ENCODE measurements around the gene GPR62. TPM values are rescaled to one million over a fixed set of nuclear protein-coding genes. Genes with fewer than 3 reads are reported as not detected.

GPR62 gene
- total RNA-seq, 1 donor from 2014 or later: not detected

GRCh38 chr3:51974963-51975851 lies 20.0 kb downstream of the GPR62 start, which contains the start of gene ABHD14A:
ABHD14A (plus strand) TSS chr3:51975064; CDS start chr3:51975136, 72 bp downstream.
- Mint-ChIP-seq H3K9me3 (no peaks in the 10 kb centered on the region), H3K4me1 (ENCODE audit: low read depth) (peaks cover 24% of the 10 kb centered on the region), H3K27ac (peak within 1 kb of the TSS; percentile 90), H3K27me3 (ENCODE audit: insufficient read depth) (no peaks in the 10 kb centered on the region), H3K4me3 (peak within 1 kb of the TSS; percentile 87), H3K36me3 (ENCODE audit: low read depth) (peaks cover 2% of the 10 kb centered on the region)
- intact Hi-C loops (cut with micrococcal nuclease): loop anchor here (1.0 to 10.0 kb wide), 6 partner anchors 8 to 580 kb away; partner anchors contain the start of genes ACY1, DUSP7, NT5DC2 and PARP3
- DNase-seq (ENCODE audit: low spot score): peak; percentile 72

DNA sequence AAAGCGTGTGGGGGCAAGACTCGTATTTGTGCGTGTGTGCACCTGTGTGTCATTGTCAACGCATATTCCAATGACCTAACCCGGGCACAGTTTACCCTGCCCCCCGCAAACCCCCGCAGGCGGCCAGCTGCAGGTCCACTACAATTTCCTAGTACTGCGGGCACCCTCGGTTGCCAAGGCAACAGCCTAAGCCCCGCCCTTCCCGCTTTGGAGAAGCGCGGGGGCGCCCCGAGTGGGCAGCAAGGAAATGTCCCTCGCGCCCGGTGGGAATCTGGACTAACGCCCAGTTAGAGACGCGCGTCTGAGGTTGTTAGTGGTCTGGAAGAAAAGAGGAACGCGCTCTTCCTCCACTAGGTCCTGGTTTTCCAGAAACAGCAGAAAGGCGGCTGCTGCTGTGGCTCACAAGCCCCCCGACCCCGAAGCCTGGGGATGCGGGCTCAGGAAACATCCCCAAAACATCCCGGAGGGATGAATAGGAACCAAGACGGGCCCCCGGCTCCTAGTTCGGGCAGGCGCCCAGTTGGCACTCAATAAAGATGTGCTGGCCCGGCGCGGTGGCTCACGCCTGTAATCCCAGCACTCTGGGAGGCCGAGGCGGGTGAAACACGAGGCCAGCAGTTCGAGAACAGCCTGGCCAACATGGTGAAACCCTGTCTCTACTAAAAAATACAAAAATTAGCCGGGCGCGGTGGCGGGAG lies 20.8 kb downstream of the GPR62 start:
- H3K27ac Mint-ChIP-seq: no peak overlapping the region
- peak overlapping the region; percentile 87 for H3K4me3 Mint-ChIP-seq
- intact Hi-C loops (cut with micrococcal nuclease): loop anchor here (1.0 to 10.0 kb wide), 4 partner anchors 7 to 581 kb away; partner anchors contain the start of genes ACY1, DUSP7, NT5DC2 and RBM15B
- H3K9me3 Mint-ChIP-seq: no peaks in the 10 kb centered on the region
- DNase-seq (ENCODE audit: low spot score): no peak
- no peaks in the 10 kb centered on the region for H3K27me3 Mint-ChIP-seq (ENCODE audit: insufficient read depth)
- H3K36me3 Mint-ChIP-seq (ENCODE audit: low read depth): no peaks in the 10 kb centered on the region
- H3K4me1 Mint-ChIP-seq (ENCODE audit: low read depth): peaks cover 26% of the 10 kb centered on the region

- Mint-ChIP-seq H3K27ac (peak overlapping the region; percentile 3), H3K4me1 (ENCODE audit: low read depth) (peaks cover 36% of the 10 kb centered on the region), H3K36me3 (ENCODE audit: low read depth) (peaks cover 6% of the 10 kb centered on the region), H3K27me3 (ENCODE audit: insufficient read depth) (no peaks in the 10 kb centered on the region), H3K4me3 (peak overlapping the region; percentile 43), H3K9me3 (no peaks in the 10 kb centered on the region)
- intact Hi-C loops (cut with micrococcal nuclease): loop anchor here (10.0 kb wide), 2 partner anchors 557 to 583 kb away; partner anchors contain the start of genes NT5DC2, RBM15B and UQCC5
- no peak for DNase-seq (ENCODE audit: low spot score)
These were observed 22.4 kb downstream of the GPR62 start for GRCh38 chr3:51977446-51978142.

- Mint-ChIP-seq H3K9me3 (no peaks in the 10 kb centered on the region), H3K27ac (no peak overlapping the region), H3K36me3 (ENCODE audit: low read depth) (peaks cover 6% of the 10 kb centered on the region), H3K27me3 (ENCODE audit: insufficient read depth) (no peaks in the 10 kb centered on the region), H3K4me3 (no peak overlapping the region), H3K4me1 (ENCODE audit: low read depth) (peaks cover 39% of the 10 kb centered on the region)
- no peak for DNase-seq (ENCODE audit: low spot score)
- intact Hi-C loops (cut with micrococcal nuclease): loop anchor here (10.0 kb wide), 2 partner anchors 557 to 583 kb away; partner anchors contain the start of genes NT5DC2, RBM15B and UQCC5
These were observed 22.9 kb downstream of the GPR62 start for GRCh38 chr3:51978143-51978502.

GRCh38 chr3:51980253-51980652 lies 25.1 kb downstream of the GPR62 start:
- no peak overlapping the region for H3K4me3 Mint-ChIP-seq
- peaks cover 6% of the 10 kb centered on the region for H3K36me3 Mint-ChIP-seq (ENCODE audit: low read depth)
- H3K27ac Mint-ChIP-seq: no peak overlapping the region
- no peaks in the 10 kb centered on the region for H3K27me3 Mint-ChIP-seq (ENCODE audit: insufficient read depth)
- intact Hi-C loops (cut with micrococcal nuclease): loop anchor here (5.0 to 10.0 kb wide), 2 partner anchors 307 to 705 kb away; partner anchors contain the start of genes GLYCTK, GNL3 and PBRM1
- no peaks in the 10 kb centered on the region for H3K9me3 Mint-ChIP-seq
- no peak for DNase-seq (ENCODE audit: low spot score)
- peaks cover 42% of the 10 kb centered on the region for H3K4me1 Mint-ChIP-seq (ENCODE audit: low read depth)

DNA sequence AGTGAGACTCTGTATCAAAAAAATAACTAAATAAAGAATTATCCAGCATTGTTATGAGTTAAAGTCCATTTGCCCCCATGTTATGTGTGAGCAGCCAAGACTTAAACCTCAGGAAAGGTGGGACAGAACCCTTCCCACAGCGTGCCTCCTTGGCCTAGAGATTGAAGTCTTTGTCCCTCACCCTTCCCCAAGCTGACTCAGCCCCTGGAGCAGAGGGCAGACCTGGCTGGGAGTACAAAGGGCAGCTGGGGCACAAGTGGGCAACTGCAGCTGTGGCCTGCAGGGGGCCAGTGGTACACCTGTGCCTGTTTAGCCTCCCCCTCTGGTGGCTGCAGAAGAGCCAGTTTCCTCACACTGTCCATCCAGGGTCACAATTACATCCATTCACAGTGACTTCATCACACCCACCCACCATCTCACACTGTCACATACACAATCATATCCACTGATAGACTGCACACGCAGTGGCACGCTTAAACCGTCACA lies 27.2 kb downstream of the GPR62 start:
- H3K27ac Mint-ChIP-seq: peak overlapping the region; percentile 95
- H3K36me3 Mint-ChIP-seq (ENCODE audit: low read depth): peaks cover 6% of the 10 kb centered on the region
- H3K27me3 Mint-ChIP-seq (ENCODE audit: insufficient read depth): no peaks in the 10 kb centered on the region
- H3K4me1 Mint-ChIP-seq (ENCODE audit: low read depth): peaks cover 32% of the 10 kb centered on the region
- no peaks in the 10 kb centered on the region for H3K9me3 Mint-ChIP-seq
- no peak for DNase-seq (ENCODE audit: low spot score)
- peak overlapping the region; percentile 97 for H3K4me3 Mint-ChIP-seq
- intact Hi-C loops (cut with micrococcal nuclease): loop anchor here (5.0 to 10.0 kb wide), 2 partner anchors 305 to 702 kb away; partner anchors contain the start of genes GLYCTK, GNL3 and PBRM1

DNA sequence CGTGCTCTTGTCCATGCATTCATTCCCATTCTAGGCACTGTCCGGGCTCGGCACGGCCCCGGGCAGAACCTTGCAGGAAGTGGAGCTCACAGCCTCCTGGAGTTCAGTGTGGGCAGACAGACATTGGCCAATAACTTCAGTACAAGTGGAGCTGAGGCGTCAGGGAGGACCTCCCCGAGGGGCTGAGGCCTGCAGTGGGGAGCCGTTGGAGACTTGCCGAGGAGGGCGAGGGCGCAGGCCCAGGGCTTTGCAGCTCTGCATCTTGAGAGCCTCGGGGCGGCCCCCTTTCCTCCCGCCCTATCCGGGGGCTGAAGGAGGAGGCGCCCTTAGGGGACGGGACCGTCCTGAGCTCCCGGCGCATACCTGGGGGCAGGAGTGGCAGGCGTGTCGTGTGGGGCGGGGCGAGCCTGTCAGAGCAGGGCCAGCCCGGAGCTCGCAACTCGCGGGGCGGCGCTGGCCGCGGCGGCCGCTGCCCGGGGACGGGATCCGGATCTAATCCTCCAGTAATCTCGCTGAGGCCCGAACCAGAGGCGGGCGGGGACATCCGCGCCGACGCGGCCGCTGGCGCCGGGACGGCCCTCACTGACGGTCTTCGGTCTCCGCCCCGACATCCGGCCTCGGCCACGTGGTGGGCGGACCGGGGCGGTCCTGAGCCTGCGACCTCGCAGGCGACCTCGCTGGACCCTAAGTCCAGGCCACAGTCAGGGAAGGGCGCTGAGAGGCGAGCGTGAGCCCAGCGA lies 27.8 kb downstream of the GPR62 start, which contains the start of gene ACY1:
ACY1 (plus strand) TSS at position 698 of the 740 bp plus-strand sequence. CDS start 530 bp downstream, outside the sequence.
- Mint-ChIP-seq H3K4me1 (ENCODE audit: low read depth) (peaks cover 30% of the 10 kb centered on the region), H3K27ac (peak within 1 kb of the TSS; percentile 97), H3K27me3 (ENCODE audit: insufficient read depth) (no peaks in the 10 kb centered on the region), H3K4me3 (peak within 1 kb of the TSS; percentile 97), H3K36me3 (ENCODE audit: low read depth) (peaks cover 6% of the 10 kb centered on the region), H3K9me3 (no peaks in the 10 kb centered on the region)
- intact Hi-C loops (cut with micrococcal nuclease): loop anchor here (1.0 to 10.0 kb wide), 6 partner anchors 8 to 702 kb away; partner anchors contain the start of genes ABHD14A, GLYCTK, GNL3 and PARP3
- DNase-seq (ENCODE audit: low spot score): peak; percentile 79

DNA sequence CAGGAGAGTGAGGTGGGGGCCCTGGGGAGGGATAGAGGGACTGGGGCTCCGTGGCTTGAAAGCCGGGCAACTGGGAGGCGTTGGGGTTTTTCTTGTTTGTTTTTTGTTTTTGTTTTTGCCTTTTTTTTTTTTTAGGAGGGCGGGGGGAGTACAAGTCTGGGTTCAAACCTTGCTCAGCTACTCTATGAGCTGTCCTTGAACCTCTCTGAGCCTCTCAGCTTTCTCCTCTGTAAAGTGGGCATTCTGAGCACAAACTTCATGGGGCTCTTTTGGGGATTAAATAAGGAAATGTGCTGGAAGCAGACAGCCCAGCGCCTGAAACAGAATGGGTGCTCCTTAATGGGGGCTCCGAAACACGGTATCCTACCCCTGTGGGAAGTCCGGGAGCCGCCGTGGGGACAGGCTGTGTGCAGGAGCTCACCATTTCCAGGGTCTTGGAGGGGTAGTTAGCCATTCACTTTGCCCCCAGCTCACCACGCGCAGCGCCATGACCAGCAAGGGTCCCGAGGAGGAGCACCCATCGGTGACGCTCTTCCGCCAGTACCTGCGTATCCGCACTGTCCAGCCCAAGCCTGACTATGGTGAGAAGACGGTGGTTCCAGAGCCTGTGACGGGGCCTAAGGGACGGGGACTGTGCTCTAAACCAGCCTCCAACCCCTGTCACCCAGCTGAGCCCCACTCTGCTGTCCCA lies 28.5 kb downstream of the GPR62 start:
- Mint-ChIP-seq H3K36me3 (ENCODE audit: low read depth) (peaks cover 6% of the 10 kb centered on the region), H3K4me1 (ENCODE audit: low read depth) (peaks cover 30% of the 10 kb centered on the region)
- intact Hi-C loops (cut with micrococcal nuclease): loop anchor here (1.0 to 10.0 kb wide), 6 partner anchors 8 to 701 kb away; partner anchors contain the start of genes ABHD14A, GLYCTK, GNL3 and PARP3

GRCh38 chr3:51984269-51984647 lies 29.1 kb downstream of the GPR62 start:
- Mint-ChIP-seq H3K36me3 (ENCODE audit: low read depth) (peaks cover 6% of the 10 kb centered on the region), H3K4me3 (peak overlapping the region; percentile 97), H3K9me3 (no peaks in the 10 kb centered on the region), H3K4me1 (ENCODE audit: low read depth) (peaks cover 30% of the 10 kb centered on the region), H3K27me3 (ENCODE audit: insufficient read depth) (no peaks in the 10 kb centered on the region), H3K27ac (peak overlapping the region; percentile 70)
- DNase-seq (ENCODE audit: low spot score): no peak
- intact Hi-C loops (cut with micrococcal nuclease): loop anchor here (5.0 to 10.0 kb wide), 2 partner anchors 303 to 701 kb away; partner anchors contain the start of genes GLYCTK, GNL3 and PBRM1

More for the DNA sequence above, 28.5 kb downstream of the GPR62 start:
- H3K9me3 Mint-ChIP-seq: no peaks in the 10 kb centered on the region
- H3K4me3 Mint-ChIP-seq: peak overlapping the region; percentile 97
- no peaks in the 10 kb centered on the region for H3K27me3 Mint-ChIP-seq (ENCODE audit: insufficient read depth)
- peak overlapping the region; percentile 97 for H3K27ac Mint-ChIP-seq
- DNase-seq (ENCODE audit: low spot score): no peak

DNA sequence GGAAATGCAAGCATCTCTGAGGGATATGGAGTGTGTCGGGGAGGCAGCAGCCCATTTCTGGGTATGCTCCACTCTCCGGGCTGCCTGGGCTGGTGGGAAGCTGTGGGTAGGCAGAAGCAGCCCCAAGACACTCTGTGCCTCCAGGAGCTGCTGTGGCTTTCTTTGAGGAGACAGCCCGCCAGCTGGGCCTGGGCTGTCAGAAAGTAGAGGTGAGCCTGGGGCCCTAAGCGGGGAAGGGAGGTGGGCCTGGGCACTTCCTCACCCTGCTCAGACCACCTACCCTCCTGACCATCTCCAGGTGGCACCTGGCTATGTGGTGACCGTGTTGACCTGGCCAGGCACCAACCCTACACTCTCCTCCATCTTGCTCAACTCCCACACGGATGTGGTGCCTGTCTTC lies 29.9 kb downstream of the GPR62 start:
- Mint-ChIP-seq H3K4me1 (ENCODE audit: low read depth) (peaks cover 30% of the 10 kb centered on the region), H3K4me3 (peak overlapping the region; percentile 77), H3K27me3 (ENCODE audit: insufficient read depth) (no peaks in the 10 kb centered on the region), H3K27ac (no peak overlapping the region), H3K9me3 (no peaks in the 10 kb centered on the region), H3K36me3 (ENCODE audit: low read depth) (peaks cover 6% of the 10 kb centered on the region)
- intact Hi-C loops (cut with micrococcal nuclease): loop anchor here (10.0 kb wide), 1 partner anchor 700 kb away; the partner anchor contains the start of genes GNL3 and PBRM1
- no peak for DNase-seq (ENCODE audit: low spot score)

Data from activated T-helper 1 cell treated with anti-CD3 and anti-CD28 coated beads, Interleukin-12 subunit alpha, Interleukin-12 subunit beta, Interleukin-2, Interleukin-4 antibody, amounts not matched to agents 30 ng/mL and 10 ng/mL and 1 ng/mL, durations not matched to agents 14 hours and 24 hours and 36 hours (primary cell).